Panc1 (cell line): ENCODE measurements around the gene TMED9.

Source experiments
- POLR2AphosphoS5 ChIP-seq: IDR thresholded peaks from 2 replicates; pipeline ENCODE4 v1.6.1; 2012; ENCODE audit warnings: mild to moderate bottlenecking, low read depth, low read length, moderate library complexity
- SIN3A ChIP-seq: IDR thresholded peaks from 2 replicates; pipeline ENCODE4 v1.6.1; 2012; ENCODE audit warnings: low read depth, mild to moderate bottlenecking, low read length, moderate library complexity, borderline replicate concordance; ENCODE audit not compliant: insufficient read depth
- TF ChIP-seq, protein P1 (sequence below): fragments of 450-650 bp; IDR thresholded peaks from 2 replicates; pipeline ENCODE4 v1.5.1; 2017; ENCODE audit warnings: mild to moderate bottlenecking
- TF ChIP-seq, protein P2 (sequence below), 2 experiments: IDR thresholded peaks; 2 replicates each; pipeline ENCODE4 v1.6.1; 2011 to 2012; ENCODE audit warnings: low read depth in 2 of 2, control low read depth in 1 of 2, low read length in 1 of 2, mild to moderate bottlenecking in 1 of 2, moderate library complexity in 1 of 2; ENCODE audit not compliant: insufficient read depth in 1 of 2

DNA sequence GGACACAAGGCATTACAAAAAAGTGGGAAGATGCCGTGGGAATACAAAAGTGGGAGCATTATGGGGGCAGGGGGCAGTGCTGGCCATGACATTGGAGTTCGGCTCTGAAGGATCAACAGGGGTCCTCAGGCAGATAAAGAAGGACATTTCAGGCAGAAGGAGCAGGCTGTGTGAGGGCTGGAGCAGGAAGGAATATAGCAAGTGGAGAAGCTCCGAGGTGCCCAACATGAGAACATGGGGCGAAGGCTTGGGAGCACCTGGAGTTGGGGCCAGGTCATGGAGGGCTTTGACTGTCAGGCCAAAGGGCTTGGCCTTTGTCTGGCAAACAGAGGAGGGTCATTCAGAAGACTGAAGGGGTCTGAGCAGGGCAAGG, 10.4 kb downstream of the TMED9 start:
- TF ChIP-seq, protein P1, sequence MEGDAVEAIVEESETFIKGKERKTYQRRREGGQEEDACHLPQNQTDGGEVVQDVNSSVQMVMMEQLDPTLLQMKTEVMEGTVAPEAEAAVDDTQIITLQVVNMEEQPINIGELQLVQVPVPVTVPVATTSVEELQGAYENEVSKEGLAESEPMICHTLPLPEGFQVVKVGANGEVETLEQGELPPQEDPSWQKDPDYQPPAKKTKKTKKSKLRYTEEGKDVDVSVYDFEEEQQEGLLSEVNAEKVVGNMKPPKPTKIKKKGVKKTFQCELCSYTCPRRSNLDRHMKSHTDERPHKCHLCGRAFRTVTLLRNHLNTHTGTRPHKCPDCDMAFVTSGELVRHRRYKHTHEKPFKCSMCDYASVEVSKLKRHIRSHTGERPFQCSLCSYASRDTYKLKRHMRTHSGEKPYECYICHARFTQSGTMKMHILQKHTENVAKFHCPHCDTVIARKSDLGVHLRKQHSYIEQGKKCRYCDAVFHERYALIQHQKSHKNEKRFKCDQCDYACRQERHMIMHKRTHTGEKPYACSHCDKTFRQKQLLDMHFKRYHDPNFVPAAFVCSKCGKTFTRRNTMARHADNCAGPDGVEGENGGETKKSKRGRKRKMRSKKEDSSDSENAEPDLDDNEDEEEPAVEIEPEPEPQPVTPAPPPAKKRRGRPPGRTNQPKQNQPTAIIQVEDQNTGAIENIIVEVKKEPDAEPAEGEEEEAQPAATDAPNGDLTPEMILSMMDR = no peak
- TF ChIP-seq, protein P2, sequence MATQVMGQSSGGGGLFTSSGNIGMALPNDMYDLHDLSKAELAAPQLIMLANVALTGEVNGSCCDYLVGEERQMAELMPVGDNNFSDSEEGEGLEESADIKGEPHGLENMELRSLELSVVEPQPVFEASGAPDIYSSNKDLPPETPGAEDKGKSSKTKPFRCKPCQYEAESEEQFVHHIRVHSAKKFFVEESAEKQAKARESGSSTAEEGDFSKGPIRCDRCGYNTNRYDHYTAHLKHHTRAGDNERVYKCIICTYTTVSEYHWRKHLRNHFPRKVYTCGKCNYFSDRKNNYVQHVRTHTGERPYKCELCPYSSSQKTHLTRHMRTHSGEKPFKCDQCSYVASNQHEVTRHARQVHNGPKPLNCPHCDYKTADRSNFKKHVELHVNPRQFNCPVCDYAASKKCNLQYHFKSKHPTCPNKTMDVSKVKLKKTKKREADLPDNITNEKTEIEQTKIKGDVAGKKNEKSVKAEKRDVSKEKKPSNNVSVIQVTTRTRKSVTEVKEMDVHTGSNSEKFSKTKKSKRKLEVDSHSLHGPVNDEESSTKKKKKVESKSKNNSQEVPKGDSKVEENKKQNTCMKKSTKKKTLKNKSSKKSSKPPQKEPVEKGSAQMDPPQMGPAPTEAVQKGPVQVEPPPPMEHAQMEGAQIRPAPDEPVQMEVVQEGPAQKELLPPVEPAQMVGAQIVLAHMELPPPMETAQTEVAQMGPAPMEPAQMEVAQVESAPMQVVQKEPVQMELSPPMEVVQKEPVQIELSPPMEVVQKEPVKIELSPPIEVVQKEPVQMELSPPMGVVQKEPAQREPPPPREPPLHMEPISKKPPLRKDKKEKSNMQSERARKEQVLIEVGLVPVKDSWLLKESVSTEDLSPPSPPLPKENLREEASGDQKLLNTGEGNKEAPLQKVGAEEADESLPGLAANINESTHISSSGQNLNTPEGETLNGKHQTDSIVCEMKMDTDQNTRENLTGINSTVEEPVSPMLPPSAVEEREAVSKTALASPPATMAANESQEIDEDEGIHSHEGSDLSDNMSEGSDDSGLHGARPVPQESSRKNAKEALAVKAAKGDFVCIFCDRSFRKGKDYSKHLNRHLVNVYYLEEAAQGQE (IDR thresholded peaks at IDR 0.05; ENCODE audit: insufficient read depth in 1 of 2, low read depth in 2 of 2, low read length in 1 of 2) = no peak
- TF ChIP-seq POLR2AphosphoS5 (no peak), SIN3A (no peak)
